Measurements from ENCODE around the gene PLA2G2F. TPM values are rescaled to one million over a fixed set of nuclear protein-coding genes. Genes with fewer than 3 reads are reported as not detected.

PLA2G2F gene
- total and polyA plus RNA-seq, 8 donors: 0.18 to 6.4 TPM; not detected in 6

GRCh38 chr1:20142001-20142710, 3.0 kb downstream of the PLA2G2F start:
- Histone ChIP-seq H3K9me3 (no peaks in the 10 kb centered on the region), H3K4me1 (no peaks in the 10 kb centered on the region), H3K36me3 (no peaks in the 10 kb centered on the region), H3K27me3 (peaks cover 0 to 17% (median 0%) of the 10 kb centered on the region in 3 donors), H3K4me3 (no peak overlapping the region), H3K27ac (no peak overlapping the region)
- no peak for DNase-seq
- 77 to 89% (median 82%) methylated on average over 12 to 13 of the region's 13 CpGs for WGBS, 5 donors
- intact Hi-C loops (cut with DNase I; ENCODE audit: low total_unique reads): no loop called here
- TF ChIP-seq EP300 (IDR thresholded peaks at IDR 0.05): no peak
- TF ChIP-seq CTCF (IDR thresholded peaks at IDR 0.05): no peak
- no peak for TF ChIP-seq POLR2A (IDR thresholded peaks at IDR 0.05)
- no peak for TF ChIP-seq POLR2AphosphoS5 (IDR thresholded peaks at IDR 0.05)

GRCh38 chr1:20143318-20143717, 4.2 kb downstream of the PLA2G2F start:
- TF ChIP-seq EP300 (IDR thresholded peaks at IDR 0.05) (no peak), CTCF (IDR thresholded peaks at IDR 0.05) (no peak), POLR2AphosphoS5 (IDR thresholded peaks at IDR 0.05) (no peak), POLR2A (IDR thresholded peaks at IDR 0.05) (no peak)

GRCh38 chr1:20143734-20144565, 4.8 kb downstream of the PLA2G2F start:
- TF ChIP-seq POLR2A (IDR thresholded peaks at IDR 0.05) (no peak), POLR2AphosphoS5 (IDR thresholded peaks at IDR 0.05) (no peak), EP300 (IDR thresholded peaks at IDR 0.05) (no peak), CTCF (IDR thresholded peaks at IDR 0.05) (no peak)
- intact Hi-C loops (cut with DNase I; ENCODE audit: low total_unique reads): no loop called here

More at GRCh38 chr1:20143318-20143717, 4.2 kb downstream of the PLA2G2F start:
- Histone ChIP-seq H3K27ac (no peak overlapping the region), H3K4me1 (no peaks in the 10 kb centered on the region), H3K9me3 (no peaks in the 10 kb centered on the region), H3K36me3 (no peaks in the 10 kb centered on the region), H3K4me3 (no peak overlapping the region), H3K27me3 (peaks cover 0 to 17% (median 0%) of the 10 kb centered on the region in 3 donors)
- intact Hi-C loops (cut with DNase I; ENCODE audit: low total_unique reads): no loop called here
- 85 to 93% (median 89%) methylated on average over 7 to 8 of the region's 8 CpGs for WGBS, 5 donors
- DNase-seq: no peak

GRCh38 chr1:20147846-20148570, 8.9 kb downstream of the PLA2G2F start:
- DNase-seq: no peak
- 57 to 84% (median 63%) methylated on average over 11 to 13 of the region's 13 CpGs for WGBS, 5 donors
- no peak overlapping the region for H3K27ac ChIP-seq
- peaks cover 7 to 14% (median 14%) of the 10 kb centered on the region in 4 donors for H3K4me1 ChIP-seq
- no peaks in the 10 kb centered on the region for H3K36me3 ChIP-seq
- no peaks in the 10 kb centered on the region for H3K9me3 ChIP-seq
- H3K4me3 ChIP-seq: no peak overlapping the region
- peaks cover 0 to 25% (median 0%) of the 10 kb centered on the region in 3 donors for H3K27me3 ChIP-seq
- intact Hi-C loops (cut with DNase I; ENCODE audit: low total_unique reads): no loop called here
- TF ChIP-seq POLR2A (IDR thresholded peaks at IDR 0.05) (no peak), EP300 (IDR thresholded peaks at IDR 0.05) (no peak), POLR2AphosphoS5 (IDR thresholded peaks at IDR 0.05) (no peak), CTCF (IDR thresholded peaks at IDR 0.05) (no peak)

More at GRCh38 chr1:20143734-20144565, 4.8 kb downstream of the PLA2G2F start:
- no peak overlapping the region for H3K27ac ChIP-seq
- no peaks in the 10 kb centered on the region for H3K4me1 ChIP-seq
- H3K27me3 ChIP-seq: peaks cover 0 to 17% (median 0%) of the 10 kb centered on the region in 3 donors
- no peaks in the 10 kb centered on the region for H3K36me3 ChIP-seq
- DNase-seq: no peak
- 41 to 64% (median 53%) methylated on average over 10 to 13 of the region's 13 CpGs for WGBS, 5 donors
- H3K9me3 ChIP-seq: no peaks in the 10 kb centered on the region
- H3K4me3 ChIP-seq: no peak overlapping the region

Data from stomach (tissue), 9 donors.